ENCODE measurements around the gene XIRP2.

Gene XIRP2

DNA sequence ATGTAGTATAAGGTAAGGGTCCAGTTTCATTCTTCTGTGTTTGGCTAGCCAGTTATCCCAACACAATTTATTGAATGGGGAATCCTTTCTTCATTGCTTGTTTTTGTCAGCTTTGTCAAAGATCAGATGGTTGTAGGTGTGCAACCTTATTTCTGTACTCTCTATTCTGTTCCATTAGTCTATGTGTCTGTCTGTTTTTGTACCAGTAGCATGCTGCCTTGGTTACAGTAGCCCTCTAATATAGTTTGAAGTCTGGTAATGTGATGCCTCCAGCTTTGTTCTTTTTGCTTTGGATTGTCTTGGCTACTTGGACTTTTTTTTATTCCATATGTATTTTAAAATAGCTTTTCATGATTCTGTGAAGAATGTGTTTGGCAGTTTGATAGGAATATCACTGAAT, 222.1 kb downstream of the XIRP2 start:
- DNase-seq (ENCODE audit: extremely low read depth, low read depth): no peak
- no peak for TF ChIP-seq CTCF (IDR thresholded peaks at IDR 0.05; ENCODE audit: low read depth, low read length)

DNA sequence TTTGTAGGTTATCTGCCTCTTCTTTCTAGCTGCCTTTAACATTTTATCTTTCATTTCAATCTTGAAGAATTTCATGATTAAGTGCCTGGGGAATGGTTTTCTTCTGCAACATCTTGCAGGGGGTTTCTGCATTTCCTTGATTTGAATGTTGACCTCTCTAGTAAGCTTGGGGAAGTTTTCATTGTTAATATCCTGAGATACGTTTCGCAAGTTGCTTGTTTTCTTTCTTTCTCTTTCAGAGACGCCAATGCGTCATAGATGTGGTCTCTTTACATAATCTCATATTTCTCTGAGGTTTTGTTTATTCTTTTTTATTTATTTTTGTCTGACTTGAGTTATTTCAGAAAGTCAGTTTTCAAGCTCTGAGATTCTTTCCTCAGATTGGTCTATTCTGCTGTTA, 225.7 kb downstream of the XIRP2 start:
- TF ChIP-seq CTCF (IDR thresholded peaks at IDR 0.05; ENCODE audit: low read depth, low read length): no peak
- DNase-seq (ENCODE audit: extremely low read depth, low read depth): no peak

- DNase-seq (ENCODE audit: extremely low read depth, low read depth): no peak
- TF ChIP-seq CTCF (IDR thresholded peaks at IDR 0.05; ENCODE audit: low read depth, low read length): no peak
Measured at GRCh38 chr2:167115541-167115940, 227.3 kb downstream of the XIRP2 start.

- no peak for TF ChIP-seq CTCF (IDR thresholded peaks at IDR 0.05; ENCODE audit: low read depth, low read length)
Measured at GRCh38 chr2:167122389-167122788, 234.1 kb downstream of the XIRP2 start.

DNA sequence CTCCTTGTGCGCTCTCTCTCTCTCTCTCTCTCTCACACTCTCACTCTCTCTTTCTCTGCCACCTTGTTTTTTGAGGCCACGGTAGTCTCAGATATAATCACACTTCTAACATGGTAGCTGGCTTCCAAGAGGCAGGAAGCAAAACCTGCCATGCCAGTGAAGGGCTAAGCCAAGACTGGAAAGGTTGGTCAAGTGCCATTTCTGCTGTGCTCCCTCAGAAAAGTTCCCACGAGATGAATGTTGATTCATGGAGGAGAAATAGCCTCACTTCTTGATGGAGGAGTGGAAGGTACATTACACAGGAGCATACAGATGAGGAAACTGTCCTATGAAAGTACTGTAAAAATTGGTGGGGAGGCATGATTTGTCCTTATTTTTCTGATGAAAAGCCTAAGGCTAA, 237.9 kb downstream of the XIRP2 start:
- no peak for DNase-seq (ENCODE audit: extremely low read depth, low read depth)
- no peak for TF ChIP-seq CTCF (IDR thresholded peaks at IDR 0.05; ENCODE audit: low read depth, low read length)

More at GRCh38 chr2:167122389-167122788, 234.1 kb downstream of the XIRP2 start:
- DNase-seq (ENCODE audit: extremely low read depth, low read depth): no peak

DNA sequence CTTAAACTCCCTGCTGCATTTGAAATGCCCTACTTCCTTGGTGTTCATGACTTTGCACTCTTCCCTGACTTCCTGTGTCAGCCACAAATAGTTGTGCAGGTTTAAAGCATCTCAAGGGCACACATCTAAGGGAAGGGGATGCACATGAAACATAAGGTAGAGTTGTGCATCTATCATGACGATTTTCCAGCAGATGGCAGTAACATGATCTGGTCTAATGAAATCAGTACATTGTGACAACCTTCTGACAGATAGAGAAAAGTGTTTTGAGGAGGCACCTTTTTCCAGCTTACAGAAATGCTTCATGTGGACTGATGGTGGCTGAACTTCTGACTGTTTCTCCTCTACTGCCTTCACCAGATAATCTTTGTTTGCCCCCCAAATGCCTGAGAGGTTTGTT, 238.9 kb downstream of the XIRP2 start:
- TF ChIP-seq CTCF (IDR thresholded peaks at IDR 0.05; ENCODE audit: low read depth, low read length): peak; percentile 32
- no peak for DNase-seq (ENCODE audit: extremely low read depth, low read depth)

- DNase-seq (ENCODE audit: extremely low read depth, low read depth): no peak
- TF ChIP-seq CTCF (IDR thresholded peaks at IDR 0.05; ENCODE audit: low read depth, low read length): no peak
Measured at GRCh38 chr2:167128130-167128529, 239.8 kb downstream of the XIRP2 start.

Measured in AG09319 (cell line).